LNCAP (cell line): ENCODE data around the gene PDLIM1.

Experiments
- TF ChIP-seq, protein P1 (sequence below): fragments of 450-650 bp; IDR thresholded peaks from 2 replicates; pipeline ENCODE4 v1.5.1; 2017; ENCODE audit warnings: mild to moderate bottlenecking

The PDLIM1 gene

DNA sequence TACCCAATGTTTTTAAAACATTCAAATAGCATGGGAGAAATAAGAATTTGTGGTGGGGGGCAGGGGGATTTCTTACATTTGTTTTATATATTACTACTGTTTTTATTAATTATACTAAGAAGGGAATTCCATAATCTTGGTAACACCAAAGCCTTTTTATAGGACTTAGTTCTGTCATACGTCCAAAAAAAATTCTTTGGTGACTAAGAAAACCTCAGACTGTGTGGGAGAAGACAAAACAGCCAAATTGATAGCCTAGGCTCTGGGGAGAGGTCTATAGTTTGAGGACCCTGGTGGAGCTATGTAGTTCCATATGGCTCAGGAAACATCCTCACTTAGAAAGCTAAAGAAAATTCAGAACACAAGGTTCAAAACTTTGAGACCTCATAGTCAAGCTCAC lies 73.3 kb downstream of the PDLIM1 start:
- TF ChIP-seq, protein P1, sequence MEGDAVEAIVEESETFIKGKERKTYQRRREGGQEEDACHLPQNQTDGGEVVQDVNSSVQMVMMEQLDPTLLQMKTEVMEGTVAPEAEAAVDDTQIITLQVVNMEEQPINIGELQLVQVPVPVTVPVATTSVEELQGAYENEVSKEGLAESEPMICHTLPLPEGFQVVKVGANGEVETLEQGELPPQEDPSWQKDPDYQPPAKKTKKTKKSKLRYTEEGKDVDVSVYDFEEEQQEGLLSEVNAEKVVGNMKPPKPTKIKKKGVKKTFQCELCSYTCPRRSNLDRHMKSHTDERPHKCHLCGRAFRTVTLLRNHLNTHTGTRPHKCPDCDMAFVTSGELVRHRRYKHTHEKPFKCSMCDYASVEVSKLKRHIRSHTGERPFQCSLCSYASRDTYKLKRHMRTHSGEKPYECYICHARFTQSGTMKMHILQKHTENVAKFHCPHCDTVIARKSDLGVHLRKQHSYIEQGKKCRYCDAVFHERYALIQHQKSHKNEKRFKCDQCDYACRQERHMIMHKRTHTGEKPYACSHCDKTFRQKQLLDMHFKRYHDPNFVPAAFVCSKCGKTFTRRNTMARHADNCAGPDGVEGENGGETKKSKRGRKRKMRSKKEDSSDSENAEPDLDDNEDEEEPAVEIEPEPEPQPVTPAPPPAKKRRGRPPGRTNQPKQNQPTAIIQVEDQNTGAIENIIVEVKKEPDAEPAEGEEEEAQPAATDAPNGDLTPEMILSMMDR = no peak

DNA sequence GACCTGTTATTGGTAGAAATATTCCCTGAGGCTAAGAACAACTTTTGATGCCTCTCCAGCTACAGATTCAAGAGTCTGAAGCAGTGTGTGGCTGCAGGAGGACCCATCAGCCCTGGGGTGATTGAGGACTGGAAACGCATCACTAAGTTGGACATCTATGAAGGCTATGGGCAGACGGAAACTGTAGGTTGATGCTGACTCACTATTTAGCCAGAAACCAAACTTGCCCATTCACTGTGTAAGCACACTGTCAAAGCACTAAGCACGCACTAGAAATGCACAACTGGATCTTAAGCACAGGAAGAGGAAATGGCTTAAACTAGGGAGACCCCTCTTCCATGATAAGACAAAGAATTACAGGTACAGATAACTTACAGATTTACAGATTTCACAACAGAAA lies 76.0 kb downstream of the PDLIM1 start:
- TF ChIP-seq, protein P1 = no peak

DNA sequence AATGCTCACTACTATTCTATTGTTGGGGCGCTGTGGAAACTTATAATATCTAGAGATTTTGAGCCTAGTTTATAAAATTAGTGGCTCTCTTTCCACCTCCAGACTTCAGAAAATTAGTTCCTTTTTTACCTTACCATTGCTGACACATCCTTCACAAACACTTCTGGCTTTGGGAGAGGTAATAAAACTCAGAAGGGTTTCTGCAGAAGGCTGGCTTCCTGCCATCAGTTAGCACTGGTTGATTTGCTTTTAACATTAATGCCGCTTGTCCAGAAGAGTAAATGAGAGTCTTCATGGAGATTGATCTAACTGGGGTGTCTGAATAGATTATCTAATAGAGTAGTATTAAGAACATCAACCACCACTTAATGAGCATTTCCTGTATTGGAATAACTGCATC lies 76.4 kb downstream of the PDLIM1 start:
- TF ChIP-seq, protein P1 = no peak

DNA sequence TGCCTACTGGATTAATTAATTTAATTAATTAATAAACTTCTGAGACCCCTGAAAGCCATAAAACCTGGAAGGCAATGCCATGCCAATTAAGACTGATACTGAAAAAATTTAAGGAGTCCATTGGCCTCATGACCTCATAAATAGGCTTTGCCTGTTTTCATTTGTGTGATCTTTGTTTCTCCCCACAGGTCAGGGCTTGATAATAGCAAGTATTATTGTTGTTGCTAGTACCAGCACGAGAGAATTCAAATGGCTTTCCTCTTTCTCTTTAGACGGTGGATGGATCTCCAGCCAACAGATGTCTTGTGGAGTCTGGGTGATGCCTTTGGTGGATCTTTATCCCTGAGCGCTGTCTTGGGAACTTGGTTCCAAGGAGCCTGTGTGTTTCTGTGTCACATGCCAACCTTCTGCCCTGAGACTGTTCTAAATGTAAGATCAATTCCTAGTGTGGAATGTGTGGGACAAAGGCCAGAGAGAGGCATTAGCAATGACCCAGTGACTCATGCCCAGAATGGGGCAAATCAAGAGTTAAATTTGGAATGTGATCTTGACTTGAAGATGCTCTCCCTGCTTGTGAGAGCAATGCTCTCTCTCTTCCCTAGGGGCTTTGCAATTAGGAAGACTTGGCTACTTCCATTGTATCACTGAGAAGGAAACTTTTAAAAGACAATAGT lies 79.1 kb downstream of the PDLIM1 start:
- TF ChIP-seq, protein P1 = no peak

DNA sequence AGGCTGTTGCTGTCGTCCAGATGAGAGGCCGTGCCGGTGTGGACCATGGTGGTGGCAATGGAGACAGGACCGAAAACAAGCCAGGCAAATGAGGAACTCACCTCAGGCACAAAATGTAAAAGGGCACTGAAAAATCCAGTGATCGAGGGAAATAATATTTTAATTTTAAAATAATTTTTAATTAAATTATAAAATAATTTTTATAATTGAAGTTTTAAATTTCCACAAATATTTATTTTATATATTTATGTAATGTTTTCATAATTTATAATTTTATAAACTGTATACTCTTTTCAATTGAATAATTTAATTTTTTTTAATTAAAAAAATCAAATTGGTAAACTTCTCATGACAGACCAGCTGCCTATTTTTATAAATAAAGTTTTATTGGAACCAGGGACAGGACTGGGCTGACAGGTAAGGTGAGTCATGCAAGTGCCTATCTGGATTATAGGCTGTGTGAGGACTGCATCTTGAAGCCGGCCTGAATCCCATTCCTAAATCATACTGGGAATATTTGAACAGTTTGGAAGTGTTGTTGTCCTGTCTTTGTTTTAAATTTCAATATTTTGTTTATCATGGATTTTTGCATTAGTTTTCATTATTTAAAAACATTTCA lies 81.2 kb downstream of the PDLIM1 start:
- TF ChIP-seq, protein P1 = no peak

DNA sequence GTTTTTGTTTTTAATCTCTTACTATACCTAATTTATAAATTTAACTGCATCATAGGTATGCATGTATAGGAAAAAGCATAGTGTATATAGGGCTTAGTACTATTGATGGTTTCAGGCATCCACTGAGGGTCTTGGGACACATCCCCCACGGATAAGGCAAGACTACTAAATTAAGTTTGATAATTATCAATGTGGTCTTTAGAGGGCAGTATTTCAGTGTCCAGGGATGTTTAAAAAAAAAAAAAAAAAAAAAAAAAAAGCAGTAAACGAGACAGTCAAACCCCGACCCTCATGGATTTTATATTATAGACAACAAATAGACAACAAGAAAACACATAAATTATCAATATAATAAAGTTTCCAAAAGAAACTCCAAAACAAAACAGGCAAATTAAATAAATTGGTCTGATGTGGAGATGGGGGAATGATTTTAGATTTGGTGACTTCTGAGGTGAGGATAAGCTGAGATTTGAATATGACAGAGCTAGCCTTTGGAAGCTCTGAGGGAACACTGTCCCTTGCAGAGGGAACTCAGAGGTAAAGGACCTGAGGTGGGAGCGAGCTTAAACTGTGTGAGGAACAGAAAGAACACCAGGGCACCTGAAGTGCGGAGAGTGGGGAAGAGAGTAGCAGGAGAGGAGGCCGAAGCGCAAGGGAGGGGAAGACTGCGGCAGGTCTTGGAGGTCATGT lies 82.0 kb downstream of the PDLIM1 start:
- TF ChIP-seq, protein P1 = peak; percentile 44; the same call in 1 of the 2 replicates

DNA sequence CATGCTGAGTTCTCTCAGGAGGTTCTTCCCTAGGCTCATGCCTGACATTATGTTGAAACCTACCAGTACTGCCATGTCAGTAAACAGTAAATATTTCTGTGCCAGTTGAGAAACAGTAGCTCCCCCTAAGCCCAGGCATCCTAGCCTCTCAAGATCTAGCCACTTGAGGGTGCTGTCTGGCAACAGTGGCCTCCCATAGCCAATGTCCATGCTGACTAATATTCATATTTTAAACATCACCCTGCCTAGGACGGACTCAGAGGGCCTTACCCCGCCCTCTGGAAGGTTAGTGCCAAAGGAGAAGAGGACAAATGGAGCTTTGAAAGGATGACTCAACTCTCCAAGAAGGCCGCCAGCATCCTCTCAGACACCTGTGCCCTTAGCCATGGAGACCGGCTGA lies 89.1 kb downstream of the PDLIM1 start:
- TF ChIP-seq, protein P1 = no peak
